HuH-7.5 (cell line): ENCODE results near the gene OSBPL9.
"Not testable (repeated sequence)": the region's sequence is repeated elsewhere in the genome, so short reads cannot be mapped to it uniquely, and the experiment has no call there.

Source experiments
- DNase-seq: peaks from one replicate; pipeline ENCODE4 v3.0.0; 2011; ENCODE audit warnings: low spot score

OSBPL9 gene

DNA sequence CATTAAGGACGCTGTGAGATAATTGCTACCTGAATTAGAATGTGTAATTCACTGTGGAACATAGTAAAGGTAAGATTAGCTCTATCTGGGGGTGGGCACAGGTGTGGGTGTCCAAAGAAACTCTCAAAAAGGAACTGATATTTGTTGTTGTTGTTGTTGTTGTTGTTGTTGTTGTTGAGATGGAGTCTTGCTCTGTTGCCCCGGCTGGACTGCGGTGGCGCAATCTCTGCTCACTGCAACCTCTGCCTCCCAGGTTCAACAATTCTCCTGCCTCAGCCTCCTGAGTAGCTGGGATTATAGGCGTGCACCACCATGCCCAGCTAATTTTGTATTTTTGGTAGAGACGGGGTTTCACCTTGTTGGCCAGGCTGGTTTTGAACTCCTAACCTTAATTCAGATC, 6.8 kb upstream of the OSBPL9 start:
- DNase-seq = not testable (repeated sequence)

DNA sequence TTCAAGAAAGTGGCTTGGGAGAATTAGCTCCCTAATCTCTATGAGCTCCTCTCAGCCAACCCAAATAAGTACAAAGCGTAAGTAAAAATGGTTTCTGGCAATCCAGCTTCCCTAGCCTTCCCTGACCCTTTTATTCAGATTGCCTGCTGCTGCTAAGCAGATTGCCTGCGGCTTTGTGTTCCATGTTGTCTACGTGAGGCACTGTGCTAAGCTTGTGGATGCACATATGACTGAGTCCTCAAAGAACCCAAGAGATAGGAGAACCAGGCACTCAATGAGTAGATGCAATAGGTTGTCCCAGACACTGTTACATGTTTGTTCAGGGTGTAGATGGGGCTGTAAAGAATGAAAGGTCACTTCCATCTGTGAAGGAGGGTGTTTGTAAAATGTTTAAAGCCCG, 6.3 kb upstream of the OSBPL9 start:
- DNase-seq = no peak

DNA sequence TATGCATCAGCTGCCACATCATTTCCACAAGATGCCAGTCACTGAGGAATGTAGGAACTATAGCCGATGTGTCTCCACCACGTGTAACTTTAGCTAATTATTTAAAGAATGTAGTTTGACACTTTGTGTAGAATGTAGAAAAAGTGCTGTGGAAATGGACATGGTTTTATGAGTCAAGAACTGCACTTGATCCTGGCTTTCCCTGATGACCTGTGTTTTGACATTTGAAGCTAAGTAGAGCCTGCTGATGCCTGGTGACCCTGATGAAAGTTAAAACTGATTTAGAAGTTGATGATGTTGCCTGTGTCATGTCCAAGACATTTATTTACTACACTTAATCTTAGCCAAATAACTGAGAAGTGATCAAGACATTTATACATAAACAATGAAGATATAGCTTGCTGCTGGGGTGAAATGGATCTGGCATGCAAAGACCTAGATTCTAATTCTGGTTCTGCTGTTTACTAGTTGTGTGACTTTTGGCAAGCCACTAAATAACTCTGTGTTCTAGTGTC, 4.4 kb upstream of the OSBPL9 start:
- no peak for DNase-seq

DNA sequence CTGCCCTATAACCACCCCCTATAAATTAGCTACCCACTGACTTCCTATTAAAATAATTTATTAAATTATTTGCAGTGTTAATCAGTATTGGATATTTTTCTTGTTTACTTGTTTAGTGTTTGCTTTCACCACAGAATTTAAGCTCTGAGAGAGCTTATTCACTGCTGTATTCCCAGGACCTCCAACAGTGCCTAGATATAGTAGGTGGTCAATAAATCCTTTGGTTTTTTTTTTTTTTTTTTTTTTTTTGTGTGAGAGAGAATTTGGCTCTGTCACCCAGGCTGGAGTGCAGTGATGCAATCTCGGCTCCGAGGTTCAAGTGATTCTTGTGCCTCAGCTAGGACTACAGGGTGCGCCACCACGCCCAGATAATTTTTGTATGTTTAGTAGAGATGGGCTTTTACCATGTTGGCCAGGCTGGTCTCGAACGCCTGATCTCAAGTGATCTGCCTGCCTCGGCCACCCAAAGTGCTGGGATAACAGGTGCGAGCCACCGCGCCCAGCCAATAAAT, 1.1 kb upstream of the OSBPL9 start:
- no peak for DNase-seq

DNA sequence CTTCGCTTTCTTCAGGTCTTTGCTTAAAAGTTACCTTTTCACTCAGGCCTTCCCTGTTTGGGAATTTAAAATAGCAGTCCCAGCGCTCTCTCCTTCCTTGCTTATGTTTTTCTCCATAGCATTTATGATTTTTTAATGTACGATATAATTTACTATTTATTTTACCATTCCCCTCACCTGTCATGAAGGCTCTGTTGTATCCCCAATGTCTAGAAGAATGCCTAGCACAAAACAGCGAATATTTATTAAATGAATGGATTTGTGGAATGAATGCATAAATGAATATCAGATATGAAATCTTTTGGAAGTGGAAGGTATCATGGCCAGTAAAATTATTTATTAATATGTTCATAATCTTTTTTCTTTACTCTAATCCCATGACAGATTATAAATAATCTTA, 402 bp upstream of the OSBPL9 start:
- DNase-seq = no peak

DNA sequence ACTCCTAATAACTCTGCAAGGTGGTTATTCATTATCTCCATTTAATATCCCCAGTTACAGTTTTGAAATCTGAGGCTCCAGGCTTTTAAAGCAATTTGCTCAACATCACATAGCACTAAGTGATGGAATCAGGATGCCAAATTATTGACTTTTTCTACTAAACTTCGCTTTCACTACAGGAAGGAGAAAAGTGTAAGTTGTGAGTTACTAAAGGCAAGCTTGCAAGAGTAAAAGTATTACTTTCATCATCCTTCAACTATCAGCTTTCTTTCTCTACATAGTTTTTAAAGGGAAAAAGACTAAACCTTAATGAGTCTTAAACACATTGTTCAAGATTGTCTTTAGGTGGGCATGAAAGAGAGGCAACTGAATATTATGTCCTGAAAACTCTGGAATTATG, 1.8 kb downstream of the OSBPL9 start:
- no peak for DNase-seq

DNA sequence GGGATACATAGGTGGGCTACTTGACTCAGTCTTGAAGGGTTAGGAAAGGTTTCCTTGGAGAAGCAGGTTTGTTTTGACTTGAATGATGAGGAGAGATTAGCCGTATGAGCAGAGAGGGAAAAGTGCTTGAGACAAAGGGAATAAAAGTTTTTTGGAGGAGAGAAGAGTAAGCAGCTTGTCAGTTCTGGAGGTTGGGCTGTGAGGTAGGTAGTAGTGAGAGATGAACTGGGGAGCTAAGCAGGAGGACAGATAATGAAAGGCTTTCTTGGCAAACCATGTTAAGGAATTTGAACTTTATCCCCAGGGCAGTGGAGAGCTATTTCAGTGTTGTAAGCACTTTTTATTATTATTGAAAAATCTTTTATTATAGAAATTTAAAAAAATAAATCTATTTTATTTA, 3.6 kb downstream of the OSBPL9 start:
- DNase-seq = no peak

DNA sequence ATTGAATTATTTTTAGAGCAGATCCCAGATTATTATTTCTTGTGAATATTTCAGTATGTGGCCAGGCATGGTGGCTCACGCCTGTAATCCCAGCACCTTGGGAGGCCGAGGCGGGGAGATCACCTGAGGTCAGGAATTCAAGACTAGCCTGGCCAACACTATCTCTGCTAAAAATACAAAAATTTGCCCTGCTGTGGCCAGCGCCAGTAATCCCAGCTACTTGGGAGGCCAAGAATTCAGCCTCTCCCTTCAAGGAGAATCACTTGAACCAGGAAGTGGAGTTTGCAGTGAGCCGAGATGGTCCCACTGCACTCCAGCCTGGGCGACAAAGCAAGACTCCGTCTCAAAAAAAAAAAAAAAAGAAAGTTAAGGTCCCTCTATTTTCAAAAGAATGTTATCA, 4.3 kb downstream of the OSBPL9 start:
- no peak for DNase-seq

DNA sequence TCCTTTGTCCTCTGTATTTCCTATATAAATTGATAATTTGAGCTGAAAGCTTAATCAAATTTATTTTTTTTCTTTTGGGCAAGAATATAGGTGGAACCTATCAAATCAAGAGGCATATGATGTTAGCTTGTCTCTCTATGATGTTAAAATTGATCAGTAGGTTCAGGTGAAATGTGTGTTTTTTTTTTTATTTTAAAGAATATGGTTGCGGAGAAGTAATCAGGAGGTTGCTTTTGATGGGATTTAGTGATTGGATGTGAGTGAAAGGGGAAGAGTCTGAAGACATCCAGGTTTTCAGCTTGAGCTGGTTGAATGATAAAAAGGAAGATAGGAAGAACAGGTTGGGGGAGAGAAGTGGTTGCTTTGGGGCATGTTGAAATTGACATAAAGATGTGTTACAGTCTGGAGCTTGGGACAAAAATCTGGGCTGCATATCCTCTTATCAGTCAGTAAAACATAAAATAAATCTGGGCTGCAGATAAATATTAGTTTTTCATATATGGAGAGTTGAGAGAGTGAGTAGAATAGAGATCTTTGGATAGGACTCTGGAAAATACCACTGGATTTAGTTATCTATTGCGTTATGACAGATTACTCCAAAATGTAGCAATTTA, 5.1 kb downstream of the OSBPL9 start:
- DNase-seq = no peak

DNA sequence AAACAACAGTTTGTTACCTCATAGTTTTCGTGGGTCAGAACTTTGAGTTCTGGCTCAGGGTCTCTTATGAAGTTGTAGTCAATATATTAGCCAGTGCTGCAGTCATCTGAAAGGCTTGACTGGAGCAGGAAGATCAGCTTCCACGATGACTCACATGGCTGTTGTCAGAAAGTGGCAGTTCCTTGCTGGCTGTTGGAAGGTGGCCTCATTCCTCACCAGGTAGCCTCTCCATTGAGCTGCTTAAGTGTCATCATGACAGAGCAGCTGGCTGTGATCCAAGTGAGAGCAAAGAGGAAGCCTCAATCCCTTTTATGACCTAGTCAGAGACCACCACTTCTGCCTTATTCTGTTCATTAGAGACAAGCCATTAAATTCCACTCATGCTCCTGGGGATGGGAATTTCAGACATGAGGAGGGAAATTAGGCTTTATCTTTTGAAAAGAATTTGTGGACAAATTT, 5.6 kb downstream of the OSBPL9 start:
- DNase-seq = no peak

DNA sequence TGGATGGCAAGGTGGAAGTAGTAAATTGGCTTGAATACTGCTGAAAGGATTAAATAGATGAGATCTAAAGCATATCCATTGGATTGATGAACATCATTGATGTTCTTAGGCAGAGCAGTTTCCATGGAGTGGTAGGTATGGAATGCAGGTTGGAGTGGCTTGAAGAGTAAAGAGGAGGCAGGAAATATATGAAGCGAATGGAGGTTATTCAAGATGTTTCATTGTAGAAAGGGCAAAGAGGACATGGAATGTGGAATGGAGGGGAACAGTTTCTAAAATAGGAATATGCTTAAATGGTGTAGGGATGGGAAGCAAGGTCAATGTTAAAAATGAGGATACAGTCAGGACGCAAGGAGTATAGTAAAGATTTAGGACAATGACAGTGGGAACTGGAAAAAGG, 6.1 kb downstream of the OSBPL9 start:
- DNase-seq = no peak

DNA sequence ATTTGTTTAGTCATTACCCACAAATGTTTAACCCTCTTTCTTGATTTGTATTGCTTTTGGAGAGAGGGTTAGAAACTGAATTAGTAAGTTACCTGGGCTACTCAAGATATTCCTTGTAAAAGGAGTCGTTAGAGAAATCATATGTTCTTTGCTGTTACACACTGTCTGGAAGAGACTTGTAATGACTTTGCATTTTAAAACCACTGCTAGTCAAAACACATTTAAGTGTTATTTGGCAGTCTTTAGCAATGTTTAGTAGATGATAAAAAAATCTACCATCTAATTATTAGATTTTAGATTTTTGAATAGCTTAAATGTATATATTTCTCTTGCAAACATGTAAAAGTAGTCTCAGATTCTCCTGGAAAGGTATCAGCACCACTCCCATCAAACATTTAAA, 6.6 kb downstream of the OSBPL9 start:
- DNase-seq = no peak

DNA sequence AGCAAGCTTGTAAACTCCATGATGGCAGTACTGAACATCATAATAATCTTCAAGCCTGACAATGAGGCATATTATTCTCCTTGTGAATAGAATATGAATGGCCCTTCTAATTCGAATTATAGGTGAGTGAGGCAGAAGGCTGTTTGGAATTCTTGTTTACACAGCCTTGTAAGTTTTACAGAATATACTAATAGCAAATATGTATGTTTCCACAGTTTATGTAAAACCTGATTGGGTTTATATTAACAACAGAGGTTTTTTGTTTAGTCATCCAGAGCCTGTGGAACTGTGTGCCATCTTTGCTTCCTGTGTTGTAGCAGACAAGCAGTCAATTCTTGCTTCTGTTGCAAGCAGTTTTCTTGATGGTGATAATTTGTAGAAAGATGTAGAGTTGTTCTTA, 8.0 kb downstream of the OSBPL9 start:
- DNase-seq = no peak

DNA sequence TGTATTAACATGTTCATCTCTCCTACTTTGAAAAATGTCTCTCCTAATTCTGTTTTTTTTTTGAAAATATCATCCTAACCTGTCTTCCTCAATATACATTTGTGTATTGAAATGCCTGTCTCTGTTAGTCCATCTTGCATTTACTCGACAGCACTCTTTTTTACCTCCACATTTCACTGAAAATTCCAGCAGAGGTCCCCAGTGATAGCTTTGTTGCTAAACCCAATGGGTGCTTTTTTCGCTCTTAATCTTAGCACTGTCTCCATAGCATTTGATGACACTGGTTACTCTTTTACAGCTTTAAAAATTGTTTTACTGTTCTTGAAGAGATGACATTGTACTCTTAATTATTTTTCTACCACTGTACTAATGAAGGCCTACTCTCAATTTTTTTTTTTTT, 10.8 kb downstream of the OSBPL9 start:
- DNase-seq = no peak

DNA sequence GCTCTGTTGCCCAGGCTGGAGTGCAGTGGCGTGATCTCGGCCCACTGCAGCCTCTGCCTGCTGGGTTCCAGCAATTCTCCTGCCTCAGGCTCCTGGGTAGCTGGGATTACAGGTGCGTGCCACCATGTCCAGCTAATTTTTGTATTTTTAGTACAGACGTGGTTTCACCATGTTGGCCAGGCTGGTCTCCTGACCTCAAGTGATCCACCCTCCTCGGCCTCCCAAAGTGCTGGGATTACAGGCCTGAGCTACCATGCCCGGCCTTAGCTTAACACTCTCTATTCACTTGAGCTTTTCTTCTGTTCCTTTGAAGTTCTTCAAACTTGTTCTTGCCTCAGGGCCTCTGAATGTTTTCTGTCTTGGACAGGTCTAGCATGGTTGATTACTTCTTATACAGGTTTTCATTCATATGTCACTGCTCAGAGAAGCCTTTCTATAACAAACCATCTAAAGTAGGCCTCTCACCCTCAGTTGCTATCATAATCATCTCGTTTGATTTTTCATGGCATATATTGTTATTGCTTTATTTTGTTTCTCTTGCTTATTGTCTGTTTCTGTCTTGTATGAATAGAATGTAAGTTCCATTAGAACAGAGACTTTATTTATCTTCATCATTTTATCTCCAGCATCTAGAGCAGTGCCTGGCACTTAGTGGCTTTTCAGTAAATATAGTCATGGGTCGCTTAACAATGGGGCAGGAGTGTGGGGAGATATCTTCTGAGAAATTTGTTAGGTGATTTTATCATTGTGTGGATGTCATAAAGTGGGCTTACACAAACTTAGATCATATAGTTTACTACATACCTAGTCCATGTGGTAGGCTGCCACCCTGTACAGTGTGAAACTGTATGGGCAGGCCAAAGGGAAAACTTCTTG, 12.1 kb downstream of the OSBPL9 start:
- no peak for DNase-seq

DNA sequence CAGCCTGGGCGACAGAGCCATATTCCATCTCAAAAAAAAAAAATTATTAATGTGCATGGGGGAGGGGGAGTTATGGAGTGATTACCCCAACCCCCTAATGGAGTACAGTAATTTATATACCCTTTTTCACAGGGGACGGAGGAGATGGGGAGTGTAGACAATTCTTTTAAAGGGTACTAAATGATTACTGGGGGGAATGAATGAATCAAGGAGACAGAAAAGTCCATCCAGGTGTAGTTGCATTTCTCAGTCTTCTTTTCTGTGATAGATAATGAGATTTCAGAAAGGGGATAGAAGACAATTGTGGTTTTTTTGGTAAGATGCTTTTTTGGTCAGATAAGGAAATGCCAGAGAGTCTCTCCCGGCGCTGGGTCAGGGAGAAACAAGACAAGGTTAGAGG, 13.0 kb downstream of the OSBPL9 start:
- no peak for DNase-seq

DNA sequence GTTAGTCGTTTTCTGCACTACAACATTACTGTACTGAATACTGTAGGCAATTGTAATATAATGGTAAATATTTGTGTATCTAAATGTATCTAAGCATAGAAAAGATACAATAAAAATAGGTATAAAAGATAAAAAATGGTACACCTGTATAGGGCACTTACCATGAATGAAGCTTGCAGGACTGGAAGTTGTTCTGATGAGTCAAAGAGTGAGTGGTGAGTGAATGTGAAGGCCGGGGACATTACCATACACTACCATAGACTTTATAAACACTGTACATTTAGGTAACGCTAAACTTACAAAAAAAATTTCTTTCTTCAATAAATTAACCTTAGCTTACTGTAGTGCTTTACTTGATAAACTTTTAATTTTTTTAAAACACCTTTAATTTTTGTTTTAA, 13.5 kb downstream of the OSBPL9 start:
- no peak for DNase-seq

DNA sequence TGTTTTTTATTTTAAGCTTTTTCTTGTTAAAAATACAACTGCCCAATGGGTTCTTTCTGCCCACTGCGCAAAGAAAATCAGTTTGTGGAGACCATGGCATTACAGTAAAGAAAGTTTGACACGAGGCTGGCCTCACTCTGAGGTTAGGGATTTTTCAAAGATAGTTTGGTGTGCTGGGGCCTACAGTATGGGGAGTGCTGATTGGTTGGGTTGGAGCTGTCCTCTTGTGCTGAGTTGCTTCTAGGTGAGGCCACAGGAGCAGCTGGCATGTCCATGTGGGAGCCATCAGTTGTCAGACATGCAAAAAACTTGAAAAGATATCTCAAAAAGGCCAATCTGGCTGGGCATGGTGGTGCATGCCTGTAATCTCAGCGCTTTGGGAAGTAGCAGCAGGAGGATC, 14.0 kb downstream of the OSBPL9 start:
- DNase-seq = no peak

DNA sequence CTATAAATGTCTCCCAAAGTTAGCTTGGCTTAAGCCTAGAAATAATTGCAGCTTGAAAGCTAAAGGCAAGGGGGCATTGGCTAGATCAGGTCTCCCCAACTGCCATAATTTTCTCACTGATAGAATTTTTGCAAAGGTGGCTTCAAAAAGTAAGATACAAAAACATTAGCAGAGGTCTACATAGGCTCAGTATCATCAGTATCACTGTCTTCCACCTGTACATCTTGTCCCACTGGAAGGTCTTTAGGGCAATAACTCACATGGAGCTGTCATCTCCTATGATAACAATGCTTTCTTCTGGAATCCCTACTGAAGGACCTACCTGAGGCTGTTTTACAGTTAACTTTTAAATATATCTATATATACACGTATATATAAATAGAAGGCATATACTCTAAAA, 14.9 kb downstream of the OSBPL9 start:
- DNase-seq = no peak

DNA sequence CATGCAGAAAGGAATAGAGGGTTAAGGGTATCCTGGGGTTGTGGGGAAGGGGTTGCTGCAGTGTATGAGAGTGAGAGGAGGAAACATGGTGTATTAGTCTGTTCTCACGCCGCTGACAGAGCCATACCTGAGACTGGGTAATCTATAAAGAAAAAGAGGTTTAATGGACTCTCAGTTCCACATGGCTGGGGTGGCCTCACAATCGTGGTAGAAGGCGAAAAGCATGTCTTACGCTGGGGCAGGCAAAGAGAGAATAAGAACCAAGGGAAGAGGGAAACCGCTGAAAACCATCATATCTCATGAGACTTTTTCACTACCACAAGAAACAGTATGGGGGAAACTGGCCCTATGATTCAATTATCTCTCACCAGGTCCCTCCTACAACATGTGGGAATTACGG, 17.7 kb downstream of the OSBPL9 start:
- no peak for DNase-seq

DNA sequence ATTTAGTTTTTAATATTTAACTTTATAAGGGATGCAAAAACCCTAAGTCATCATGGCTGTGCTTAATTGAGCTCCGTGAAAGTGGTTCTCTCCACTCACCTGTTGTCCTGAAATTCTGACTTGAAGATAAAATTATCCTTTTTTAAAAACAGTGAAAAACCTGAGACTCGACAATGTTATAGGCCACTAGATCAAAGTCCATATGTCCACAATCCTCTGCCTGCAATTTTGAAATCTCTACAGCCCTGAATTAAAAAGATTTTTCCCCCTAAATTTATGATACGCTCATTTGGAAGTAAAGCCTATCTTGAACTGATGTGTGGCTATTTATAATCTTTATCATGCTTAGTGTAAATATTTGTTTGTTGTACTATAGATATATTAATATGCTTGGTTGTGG, 18.7 kb downstream of the OSBPL9 start:
- no peak for DNase-seq

DNA sequence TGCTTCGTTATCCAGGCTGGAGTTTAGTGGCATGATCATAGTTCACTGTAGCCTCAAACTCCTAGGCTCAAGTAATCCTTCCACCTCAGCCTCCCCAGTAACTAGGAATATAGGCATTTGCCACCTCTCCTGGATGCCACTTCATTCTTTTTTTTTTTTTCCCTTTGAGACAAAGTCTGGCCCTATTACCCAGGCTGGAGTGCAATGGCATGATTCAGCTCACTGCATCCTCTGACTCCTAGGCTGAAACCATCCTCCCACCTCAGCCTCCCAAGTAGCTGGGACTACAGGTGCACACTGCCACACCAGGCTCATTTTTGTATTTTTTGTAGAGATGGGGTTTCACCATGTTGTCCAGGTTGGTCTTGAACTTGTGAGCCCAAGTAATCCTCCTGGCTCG, 19.3 kb downstream of the OSBPL9 start:
- DNase-seq = no peak

DNA sequence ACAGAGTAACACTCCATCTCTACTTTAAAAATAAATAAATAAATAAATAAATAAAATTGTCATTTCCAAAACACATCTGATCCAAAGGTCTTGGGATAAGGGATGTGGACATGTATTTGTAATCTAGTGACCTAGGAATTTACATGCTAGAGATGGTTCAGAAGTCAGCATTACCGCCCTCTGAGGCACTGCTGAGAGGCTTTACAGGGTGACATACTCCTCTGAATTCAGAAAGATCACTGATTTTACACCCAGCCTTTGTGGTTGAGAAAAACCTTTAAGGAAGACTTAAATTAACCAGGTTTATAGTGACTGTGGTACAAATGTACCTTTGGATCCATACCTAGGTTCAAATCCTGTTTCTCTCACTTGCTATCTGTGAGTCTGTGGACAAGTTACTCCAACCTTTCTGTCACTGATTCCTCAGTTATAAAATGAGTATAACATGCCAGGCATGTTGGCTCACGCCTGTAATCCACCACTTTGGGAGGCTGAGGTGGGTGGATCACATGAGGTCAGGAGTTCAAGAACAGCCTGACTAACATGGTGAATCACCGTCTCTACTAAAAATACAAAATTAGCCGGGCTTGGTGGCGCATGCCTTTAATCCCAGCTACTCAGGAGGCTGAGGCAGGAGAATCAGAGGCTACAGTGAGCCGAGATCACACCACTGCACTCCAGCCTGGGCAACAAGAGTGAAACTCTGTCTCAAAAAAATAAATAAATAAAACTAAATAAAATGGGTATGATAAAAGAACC, 20.1 kb downstream of the OSBPL9 start:
- no peak for DNase-seq
